ENCODE data around the gene PPIL1.

- TF ChIP-seq POLR2AphosphoS5 (IDR thresholded peaks at IDR 0.05) (no peak), CTCF (IDR thresholded peaks at IDR 0.05; ENCODE audit: poor library complexity, severe bottlenecking) (no peak), TAF1 (IDR thresholded peaks at IDR 0.05; ENCODE audit: low read depth) (no peak), EP300 (conservative IDR thresholded peaks at IDR 0.05; ENCODE audit: poor library complexity, severe bottlenecking) (no peak), RAD21 (conservative IDR thresholded peaks at IDR 0.05) (no peak), EZH2 (IDR thresholded peaks at IDR 0.05; ENCODE audit: borderline replicate concordance, insufficient read depth, low read length, poor library complexity, severe bottlenecking) (no peak), REST (IDR thresholded peaks at IDR 0.05; ENCODE audit: borderline replicate concordance) (no peak), SMC3 (conservative IDR thresholded peaks at IDR 0.05; ENCODE audit: poor library complexity) (no peak)
Measured at GRCh38 chr6:36897609-36898008, 23.0 kb upstream of the PPIL1 start.

Data from neural cell (in vitro differentiated cells).